ENCODE data around the gene SYT6. TPM values are rescaled to one million over a fixed set of nuclear protein-coding genes. Genes with fewer than 3 reads are reported as not detected.

The SYT6 gene
- total RNA-seq, 1 donor from 2014 or later = not detected

- Histone ChIP-seq H3K4me3 (ENCODE audit: low read depth, low read length) (no peak overlapping the region), H3K36me3 (ENCODE audit: control insufficient read depth, insufficient read depth, low read length) (no peaks in the 10 kb centered on the region), H3K27me3 (ENCODE audit: control insufficient read depth, insufficient read depth, low read length) (no peaks in the 10 kb centered on the region)
- no peak for TF ChIP-seq CTCF (IDR thresholded peaks at IDR 0.05; ENCODE audit: insufficient read depth, low read length, poor library complexity, severe bottlenecking)
- DNase-seq (ENCODE audit: low read depth) = no peak
These were observed 29.0 kb downstream of the SYT6 start for GRCh38 chr1:114124644-114125043.

- peaks cover 3% of the 10 kb centered on the region for H3K27me3 ChIP-seq (ENCODE audit: control insufficient read depth, insufficient read depth, low read length)
- TF ChIP-seq CTCF (IDR thresholded peaks at IDR 0.05; ENCODE audit: insufficient read depth, low read length, poor library complexity, severe bottlenecking) = no peak
- H3K36me3 ChIP-seq (ENCODE audit: control insufficient read depth, insufficient read depth, low read length) = no peaks in the 10 kb centered on the region
- DNase-seq (ENCODE audit: low read depth) = no peak
- no peak overlapping the region for H3K4me3 ChIP-seq (ENCODE audit: low read depth, low read length)
These were observed 30.6 kb downstream of the SYT6 start for GRCh38 chr1:114122941-114123618.

DNA sequence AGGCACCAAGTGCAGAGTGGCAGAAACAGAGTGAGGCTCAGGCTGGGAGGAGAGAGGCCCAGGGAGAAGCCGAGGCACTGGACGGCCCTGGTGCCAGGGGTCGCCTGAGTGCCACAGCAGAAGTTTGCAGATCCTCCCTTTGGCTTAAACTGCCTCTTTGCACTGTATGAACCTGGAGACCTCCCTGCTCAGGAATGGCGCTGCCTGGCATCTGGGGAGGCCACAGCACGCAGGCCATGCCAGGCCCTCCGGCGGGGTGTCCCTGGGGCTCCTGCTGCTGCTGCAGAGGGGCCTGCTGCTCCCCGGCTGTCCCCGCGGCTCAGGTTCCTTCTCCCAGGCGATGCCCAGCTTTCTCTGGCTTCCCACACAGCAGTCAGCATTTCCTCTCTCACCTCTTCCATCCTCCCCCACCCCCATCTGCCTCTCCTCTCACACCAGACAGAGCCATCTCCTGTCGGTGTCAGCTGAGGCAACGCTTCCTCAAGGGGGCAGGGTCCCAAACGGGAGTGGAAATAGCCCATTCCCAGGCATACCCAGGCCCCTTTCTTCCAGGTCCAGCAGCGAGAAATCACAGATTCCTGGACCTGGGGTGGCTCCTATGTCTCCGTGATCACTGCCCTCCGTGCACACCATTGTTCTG lies 35.2 kb downstream of the SYT6 start:
- no peak overlapping the region for H3K4me3 ChIP-seq (ENCODE audit: low read depth, low read length)
- no peak for DNase-seq (ENCODE audit: low read depth)
- no peaks in the 10 kb centered on the region for H3K36me3 ChIP-seq (ENCODE audit: control insufficient read depth, insufficient read depth, low read length)
- TF ChIP-seq CTCF (IDR thresholded peaks at IDR 0.05; ENCODE audit: insufficient read depth, low read length, poor library complexity, severe bottlenecking) = no peak
- H3K27me3 ChIP-seq (ENCODE audit: control insufficient read depth, insufficient read depth, low read length) = peaks cover 3% of the 10 kb centered on the region

DNA sequence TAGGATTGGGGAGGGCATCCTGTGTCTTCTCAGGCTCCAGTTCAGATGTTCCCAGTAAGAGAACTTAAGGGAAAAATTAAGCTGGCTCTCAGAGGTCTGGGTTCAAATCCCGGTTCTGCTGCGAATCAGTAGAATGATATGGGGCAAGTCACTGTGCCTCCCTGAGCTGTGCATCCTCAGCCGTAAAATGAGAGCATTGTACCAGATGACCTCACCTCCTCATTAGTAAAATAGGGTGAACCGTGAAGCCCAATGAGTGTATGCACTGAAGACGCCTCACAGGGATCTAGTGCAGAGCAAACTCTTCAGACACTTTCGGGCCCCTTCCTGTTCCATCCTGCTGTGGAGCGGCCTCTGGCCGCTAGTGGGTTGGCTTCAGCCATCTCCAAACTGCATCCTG lies 36.0 kb downstream of the SYT6 start:
- Histone ChIP-seq H3K27me3 (ENCODE audit: control insufficient read depth, insufficient read depth, low read length) (peaks cover 5% of the 10 kb centered on the region), H3K4me3 (ENCODE audit: low read depth, low read length) (no peak overlapping the region), H3K36me3 (ENCODE audit: control insufficient read depth, insufficient read depth, low read length) (no peaks in the 10 kb centered on the region)
- TF ChIP-seq CTCF (IDR thresholded peaks at IDR 0.05; ENCODE audit: insufficient read depth, low read length, poor library complexity, severe bottlenecking) = no peak
- DNase-seq (ENCODE audit: low read depth) = no peak

DNA sequence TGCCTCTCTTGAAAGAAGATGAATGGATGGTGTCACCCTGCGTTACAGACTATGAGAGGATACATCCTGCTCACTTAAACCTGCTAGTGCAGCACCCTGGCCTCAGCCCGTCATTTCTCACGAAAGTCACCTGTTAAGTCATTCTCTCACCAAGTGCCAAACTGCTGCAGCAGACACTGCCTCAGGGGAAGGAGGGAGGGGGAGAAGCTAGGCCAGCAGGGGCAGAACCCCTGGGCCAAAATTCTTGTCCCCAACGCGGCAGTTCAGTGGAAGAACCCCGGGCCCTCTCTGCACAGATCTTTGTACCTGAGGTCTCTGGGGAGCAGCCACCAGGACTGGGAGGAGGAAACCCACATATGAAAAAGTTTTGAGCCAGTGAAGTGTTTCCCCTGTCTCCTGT lies 37.6 kb downstream of the SYT6 start:
- Histone ChIP-seq H3K4me3 (ENCODE audit: low read depth, low read length) (no peak overlapping the region), H3K27me3 (ENCODE audit: control insufficient read depth, insufficient read depth, low read length) (peaks cover 11% of the 10 kb centered on the region), H3K36me3 (ENCODE audit: control insufficient read depth, insufficient read depth, low read length) (no peaks in the 10 kb centered on the region)
- DNase-seq (ENCODE audit: low read depth) = no peak
- TF ChIP-seq CTCF (IDR thresholded peaks at IDR 0.05; ENCODE audit: insufficient read depth, low read length, poor library complexity, severe bottlenecking) = no peak
